IMR-90 (cell line): Measurements from ENCODE around the gene ADAMTSL1. TPM values are rescaled to one million over a fixed set of nuclear protein-coding genes. Genes with fewer than 3 reads are reported as not detected.

ENCODE experiments used
- ATAC-seq: fragments of 200-7000 bp; cut with Tn5 transposase; 2 replicates; pipeline ENCODE4 v1.9.1; 2020; ENCODE audit warnings: low read depth, mild to moderate bottlenecking, moderate library complexity
- BruUV-seq: library from RNA; stranded (reverse); fragments of 400-500 nt; replicated peaks from 2 replicates; lab custom pipeline; 2021; lab: Mats Ljungman, UMichigan
- CTCF ChIA-PET: fragments of 300-600 bp; formaldehyde crosslinking; extraction: SDS; loops from one replicate; lab custom pipeline; 2021; ENCODE audit warnings: antibody characterized with exemption; lab: Yijun Ruan, JAX
- POLR2A ChIA-PET: fragments of 300-600 bp; sonication (Branson Sonifier 250); formaldehyde crosslinking; loops from one replicate; lab custom pipeline; 2022; ENCODE audit warnings: antibody characterized with exemption; ENCODE audit not compliant: unreplicated experiment; lab: Charles Lee
- DNase-seq: peaks from one replicate; pipeline ENCODE4 v3.0.0; 2013
- H2AFZ ChIP-seq: replicated peaks from 2 replicates; pipeline ENCODE3; 2013; ENCODE audit warnings: low read length, mild to moderate bottlenecking; ENCODE audit not compliant: poor library complexity
- H2AK5ac ChIP-seq: 2 replicates; pipeline ENCODE4 v1.6.1; 2013; ENCODE audit warnings: low read depth, low read length, inconsistent platforms
- H2AK9ac ChIP-seq: replicated peaks from 2 replicates; pipeline ENCODE3; 2013; ENCODE audit warnings: mild to moderate bottlenecking, low read depth, low read length, moderate library complexity; ENCODE audit not compliant: poor library complexity
- H2BK120ac ChIP-seq: 2 replicates; pipeline ENCODE4 v1.6.1; 2013; ENCODE audit warnings: low read depth, low read length, inconsistent platforms
- H2BK15ac ChIP-seq: 3 replicates; pipeline ENCODE4 v1.6.1; 2013; ENCODE audit warnings: low read depth, low read length, inconsistent platforms
- H2BK20ac ChIP-seq: 2 replicates; pipeline ENCODE4 v1.6.1; 2013; ENCODE audit warnings: low read depth, mild to moderate bottlenecking, inconsistent platforms, low read length, moderate library complexity
- H2BK5ac ChIP-seq: 2 replicates; pipeline ENCODE4 v1.6.1; 2013; ENCODE audit warnings: mild to moderate bottlenecking, low read depth, low read length, inconsistent platforms; ENCODE audit not compliant: poor library complexity, severe bottlenecking
- H3K14ac ChIP-seq: replicated peaks from 2 replicates; pipeline ENCODE4 v1.6.1; 2013; ENCODE audit warnings: low read depth, low read length, inconsistent platforms
- H3K18ac ChIP-seq: 2 replicates; pipeline ENCODE4 v1.6.1; 2013; ENCODE audit warnings: low read depth, low read length, control low read depth
- H3K23ac ChIP-seq: 2 replicates; pipeline ENCODE4 v1.6.1; 2013; ENCODE audit warnings: low read depth, low read length, inconsistent platforms
- H3K27ac ChIP-seq: 2 replicates; pipeline ENCODE4 v1.5.1; 2013; ENCODE audit warnings: mild to moderate bottlenecking, control low read depth, low read length; ENCODE audit not compliant: insufficient read depth
- H3K27me3 ChIP-seq: 2 replicates; pipeline ENCODE4 v1.6.1; 2013; ENCODE audit warnings: low read length; ENCODE audit not compliant: control insufficient read depth, insufficient read depth
- H3K36me3 ChIP-seq: 2 replicates; pipeline ENCODE4 v1.6.1; 2013; ENCODE audit warnings: low read length, mixed read lengths; ENCODE audit not compliant: control insufficient read depth, insufficient read depth
- H3K4ac ChIP-seq: 2 replicates; pipeline ENCODE4 v1.6.1; 2013; ENCODE audit warnings: low read depth, low read length, inconsistent platforms
- H3K4me1 ChIP-seq: 2 replicates; pipeline ENCODE4 v1.6.1; 2013; ENCODE audit warnings: low read length, mixed read lengths; ENCODE audit not compliant: control insufficient read depth, insufficient read depth
- H3K4me2 ChIP-seq: 2 replicates; pipeline ENCODE4 v1.6.1; 2013; ENCODE audit warnings: low read depth, mild to moderate bottlenecking, control low read depth, low read length, moderate library complexity
- H3K4me3 ChIP-seq: 2 replicates; pipeline ENCODE4 v1.5.1; 2013; ENCODE audit warnings: low read depth, mild to moderate bottlenecking, control low read depth, low read length, moderate library complexity; ENCODE audit not compliant: insufficient read depth
- H3K56ac ChIP-seq: 2 replicates; pipeline ENCODE4 v1.6.1; 2013; ENCODE audit warnings: low read length, inconsistent platforms; ENCODE audit not compliant: insufficient read depth; ENCODE audit errors: extremely low read depth
- H3K79me1 ChIP-seq, 2 experiments: 2 replicates each; pipeline ENCODE4 v1.6.1; 2013; ENCODE audit warnings: low read length in 2 of 2, inconsistent platforms in 1 of 2, low read depth in 1 of 2
- H3K9ac ChIP-seq: 2 replicates; pipeline ENCODE4 v1.6.1; 2013; ENCODE audit warnings: low read depth, low read length, control low read depth
- H3K9me1 ChIP-seq: 2 replicates; pipeline ENCODE4 v1.6.1; 2013; ENCODE audit warnings: low read length, inconsistent platforms; ENCODE audit not compliant: insufficient read depth
- H3K9me3 ChIP-seq: 2 replicates; pipeline ENCODE4 v1.6.1; 2013; ENCODE audit warnings: low read length; ENCODE audit not compliant: control insufficient read depth, insufficient read depth
- H4K20me1 ChIP-seq: 2 replicates; pipeline ENCODE4 v1.6.1; 2013; ENCODE audit warnings: low read length, inconsistent platforms; ENCODE audit not compliant: insufficient read depth
- H4K5ac ChIP-seq: 2 replicates; pipeline ENCODE4 v1.6.1; 2013; ENCODE audit warnings: mild to moderate bottlenecking, low read depth, low read length, control low read depth
- H4K8ac ChIP-seq, 2 experiments: 2 replicates each; pipeline ENCODE4 v1.6.1; 2013; ENCODE audit warnings: low read depth in 2 of 2, low read length in 2 of 2, control low read depth in 1 of 2, inconsistent platforms in 1 of 2
- H4K91ac ChIP-seq: 2 replicates; pipeline ENCODE4 v1.6.1; 2013; ENCODE audit warnings: low read depth, low read length, inconsistent platforms; ENCODE audit not compliant: insufficient read depth
- BHLHE40 ChIP-seq: fragments of 150-350 bp; IDR thresholded peaks from 2 replicates; pipeline ENCODE4 v1.6.1; 2016; ENCODE audit warnings: mild to moderate bottlenecking, low read depth, low read length
- CEBPB ChIP-seq: IDR thresholded peaks from 2 replicates; pipeline ENCODE4 v1.6.1; 2012; ENCODE audit warnings: low read depth, low read length, improper control_type of control experiment
- CTCF ChIP-seq: conservative IDR thresholded peaks from 2 replicates; pipeline ENCODE4 v1.5.1; 2012; ENCODE audit warnings: mild to moderate bottlenecking, low read depth, low read length, improper control_type of control experiment
- ELK1 ChIP-seq: fragments of 150-350 bp; IDR thresholded peaks from 2 replicates; pipeline ENCODE4 v1.6.1; 2016; ENCODE audit warnings: low read depth, mild to moderate bottlenecking, low read length, moderate library complexity, borderline replicate concordance
- FOS ChIP-seq: fragments of 150-350 bp; IDR thresholded peaks from 2 replicates; pipeline ENCODE4 v1.6.1; 2016; ENCODE audit warnings: low read depth, low read length
- MAFK ChIP-seq: IDR thresholded peaks from 2 replicates; pipeline ENCODE4 v1.6.1; 2012; ENCODE audit warnings: low read depth, low read length, improper control_type of control experiment
- MXI1 ChIP-seq: IDR thresholded peaks from 2 replicates; pipeline ENCODE4 v1.6.1; 2012; ENCODE audit warnings: low read depth, mild to moderate bottlenecking, low read length, moderate library complexity, borderline replicate concordance
- POLR2A ChIP-seq: IDR thresholded peaks from 2 replicates; pipeline ENCODE4 v1.6.1; 2012; ENCODE audit warnings: mild to moderate bottlenecking, low read depth, low read length
- RAD21 ChIP-seq: IDR thresholded peaks from 2 replicates; pipeline ENCODE4 v1.6.1; 2012; ENCODE audit warnings: low read length, improper control_type of control experiment
- RCOR1 ChIP-seq: IDR thresholded peaks from 2 replicates; pipeline ENCODE4 v1.6.1; 2012; ENCODE audit warnings: mild to moderate bottlenecking, low read length, improper control_type of control experiment; ENCODE audit not compliant: insufficient replicate concordance
- RFX5 ChIP-seq: IDR thresholded peaks from 2 replicates; pipeline ENCODE4 v1.8.0; 2012; ENCODE audit warnings: low read depth, mild to moderate bottlenecking, low read length, moderate library complexity
- SMC3 ChIP-seq: fragments of 150-350 bp; IDR thresholded peaks from 2 replicates; pipeline ENCODE4 v1.6.1; 2016; ENCODE audit warnings: low read depth, mild to moderate bottlenecking, antibody characterized with exemption, low read length, moderate library complexity
- USF2 ChIP-seq: fragments of 150-350 bp; IDR thresholded peaks from 2 replicates; pipeline ENCODE4 v1.6.1; 2017; ENCODE audit warnings: mild to moderate bottlenecking, antibody characterized with exemption, low read length, low read depth
- WGBS, 2 experiments: methylation state at CpG; one replicate each; pipeline versions ENCODE4 v1.1.5 to v1.1.7; 2013; ENCODE audit warnings: missing lambda C conversion rate in 2 of 2; ENCODE audit not compliant: insufficient read length in 1 of 2; ENCODE audit errors: extremely low coverage in 2 of 2; 5-methylcytosine and 5-hydroxymethylcytosine counted together
- dilution Hi-C: fragments of 300-500 bp; cut with HindIII; formaldehyde crosslinking; loops from one replicate; pipeline ENCODE4 v1.14.3; 2018; ENCODE audit warnings: low sequenced_read_pairs; ENCODE audit not compliant: unreplicated experiment
- in situ Hi-C: fragments of 300-500 bp; cut with MboI; formaldehyde crosslinking; loops from 3 replicates; pipeline ENCODE4 v1.14.3; 2019; ENCODE audit warnings: low sequenced_read_pairs, inconsistent platforms, mixed read lengths
- intact Hi-C: fragments of 100-400 bp; cut with micrococcal nuclease; formaldehyde crosslinking; loops from 2 replicates; pipeline ENCODE4 v1.10.0; 2022
- polyA plus RNA-seq, 3 experiments: library from polyadenylated mRNA; depleted of rRNA; stranded (reverse); fragments of >200 nt; gene quantifications; 2 replicates each; pipeline ENCODE4 v1.2.3, GENCODE V29; 2012; ENCODE audit warnings: low replicate concordance in 1 of 3
- total RNA-seq: library from RNA; depleted of rRNA; stranded (reverse); fragments of >200 nt; gene quantifications from 2 replicates; pipeline ENCODE4 v1.2.3, GENCODE V29; 2012

Gene ADAMTSL1
- total and polyA plus RNA-seq, 2 of the 4 experiments (the other 2 are of a cell fraction), result 38.2 to 62.2 TPM

DNA sequence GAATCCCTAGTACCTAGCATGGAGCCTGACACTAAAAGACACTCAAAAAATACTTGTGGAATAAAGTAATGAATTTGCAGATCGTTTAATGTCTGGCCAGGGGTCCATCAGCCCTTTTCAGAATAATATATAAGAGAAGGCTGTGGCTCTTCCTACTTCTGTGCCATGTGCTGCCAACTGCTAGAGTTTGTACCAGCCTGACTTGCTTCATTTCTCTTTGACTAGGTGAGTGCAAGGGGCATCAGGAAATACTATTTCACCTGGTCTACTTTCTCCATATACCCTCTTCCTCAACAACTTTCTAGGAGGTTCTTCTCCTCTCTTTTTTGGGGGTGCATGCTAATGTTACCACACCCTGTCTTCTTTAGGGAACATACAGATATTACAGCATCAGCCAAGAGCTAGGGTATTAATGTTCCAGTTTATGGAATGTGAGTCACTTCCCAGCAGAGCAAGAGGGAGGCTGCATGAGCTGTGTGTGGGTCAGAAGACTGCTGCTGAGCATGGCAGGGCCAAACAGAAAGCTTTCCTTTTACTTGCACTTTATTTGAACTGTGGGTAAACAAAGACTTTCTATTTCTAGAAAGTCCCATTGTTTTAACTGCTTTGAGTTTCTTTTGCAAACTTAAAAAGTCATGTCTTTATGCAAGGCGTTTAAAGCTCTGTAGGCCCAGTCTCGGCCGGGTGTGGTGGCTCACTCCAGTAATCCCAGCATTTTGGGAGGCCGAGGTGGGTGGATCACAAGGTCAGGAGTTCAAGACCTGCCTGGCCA is 158.9 kb downstream of the ADAMTSL1 start (continued):
- TF ChIP-seq MAFK, result no peak
- no peak for TF ChIP-seq POLR2A

DNA sequence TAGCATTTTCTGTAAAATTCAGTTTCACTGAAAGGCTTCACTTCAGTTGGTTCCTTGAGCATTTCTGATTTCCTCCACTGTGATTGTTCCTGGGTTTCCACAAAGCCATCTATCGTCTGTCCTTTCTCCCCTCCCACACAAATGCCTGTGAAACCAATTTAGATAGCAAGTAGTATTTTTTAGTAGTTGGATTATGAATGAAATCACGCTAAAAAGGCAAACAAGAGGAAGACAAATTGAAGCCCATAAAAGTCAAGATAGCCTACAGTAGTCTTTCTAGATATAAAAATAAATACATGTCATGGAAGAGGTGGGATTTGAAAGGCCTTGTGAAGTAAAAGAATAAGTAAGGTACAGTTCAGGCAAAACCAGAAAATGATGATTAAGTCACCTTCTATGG is 162.8 kb downstream of the ADAMTSL1 start:
- no peak for DNase-seq
- Histone ChIP-seq H3K23ac (no peak overlapping the region), H4K91ac (no peak overlapping the region), H3K14ac (no peak overlapping the region), H3K9me1 (peaks cover 7% of the 10 kb centered on the region; the same call in 1 of the 2 replicates), H2BK5ac (no peak overlapping the region), H3K36me3 (no peaks in the 10 kb centered on the region), H3K9me3 (no peaks in the 10 kb centered on the region), H2AK5ac (no peak overlapping the region), H3K4ac (no peak overlapping the region), H4K8ac (no peak overlapping the region), H3K4me2 (no peak overlapping the region), H2BK15ac (no peak overlapping the region; the same call in 2 of the 3 replicates), H3K4me3 (no peak overlapping the region), H3K56ac (no peak overlapping the region), H3K9ac (no peak overlapping the region), H2BK20ac (no peak overlapping the region), H2AFZ (no peak overlapping the region), H3K79me1 (no peaks in the 10 kb centered on the region), H3K27me3 (no peaks in the 10 kb centered on the region), H3K4me1 (peaks cover 6% of the 10 kb centered on the region), H4K20me1 (no peaks in the 10 kb centered on the region), H4K5ac (no peak overlapping the region), H2BK120ac (no peak overlapping the region), H3K27ac (no peak overlapping the region), H2AK9ac (no peak overlapping the region), H3K18ac (no peak overlapping the region)
- no peak for ATAC-seq
- dilution Hi-C loops, result no loop called here
- ChIA-PET CTCF (interaction anchor here (0.7 kb wide), 1 partner anchor 391 kb away, joined by 7 read pairs; no protein-coding TSS in a partner anchor), POLR2A (no interaction called here)
- intact Hi-C loops, result loop anchor here (10.0 kb wide), 2 partner anchors 188 to 382 kb away; no protein-coding TSS in a partner anchor
- in situ Hi-C loops, result no loop called here
- BruUV-seq, result no TSS peak
- no CpG with 5 or more reads among the region's 2 CpGs for WGBS, 2 experiments
- TF ChIP-seq BHLHE40 (no peak), CEBPB (no peak), RCOR1 (no peak), RAD21 (no peak), ELK1 (no peak), CTCF (no peak), MAFK (no peak), FOS (no peak), RFX5 (no peak), USF2 (no peak), MXI1 (no peak), SMC3 (no peak)
